SK-N-SH (cell line): ENCODE results near the gene TSPAN10.

Source experiments
- CTCF ChIP-seq: fragments of 200-600 bp; sonication (generic); IDR thresholded peaks from 2 replicates; pipeline ENCODE4 v1.6.1; 2017; ENCODE audit warnings: antibody characterized with exemption, mild to moderate bottlenecking, moderate library complexity
- MXI1 ChIP-seq: IDR thresholded peaks from 2 replicates; pipeline ENCODE4 v1.6.1; 2012; ENCODE audit warnings: mild to moderate bottlenecking, low read depth, low read length, improper control_type of control experiment
- RAD21 ChIP-seq: IDR thresholded peaks from 2 replicates; pipeline ENCODE4 v1.6.1; 2012; ENCODE audit warnings: mild to moderate bottlenecking, low read length

GRCh38 chr17:81667754-81668153 lies 30.8 kb downstream of the TSPAN10 start:
- TF ChIP-seq CTCF: peak; percentile 21; the same call in 1 of the 2 replicates
- no peak for TF ChIP-seq RAD21
- no peak for TF ChIP-seq MXI1
